UCSD-AML1 (cell line): ENCODE measurements around the gene DNAI4.
"Not testable (repeated sequence)": the region's sequence is repeated elsewhere in the genome, so short reads cannot be mapped to it uniquely, and the experiment has no call there.

Experiments used
- DNase-seq: peaks from one replicate; lab custom pipeline; 2025; ENCODE audit not compliant: unreplicated experiment; lab: John Stamatoyannopoulos, UW

DNAI4 gene

GRCh38 chr1:66929146-66929688 is 4.6 kb upstream of the DNAI4 start:
- no peak for DNase-seq

DNA sequence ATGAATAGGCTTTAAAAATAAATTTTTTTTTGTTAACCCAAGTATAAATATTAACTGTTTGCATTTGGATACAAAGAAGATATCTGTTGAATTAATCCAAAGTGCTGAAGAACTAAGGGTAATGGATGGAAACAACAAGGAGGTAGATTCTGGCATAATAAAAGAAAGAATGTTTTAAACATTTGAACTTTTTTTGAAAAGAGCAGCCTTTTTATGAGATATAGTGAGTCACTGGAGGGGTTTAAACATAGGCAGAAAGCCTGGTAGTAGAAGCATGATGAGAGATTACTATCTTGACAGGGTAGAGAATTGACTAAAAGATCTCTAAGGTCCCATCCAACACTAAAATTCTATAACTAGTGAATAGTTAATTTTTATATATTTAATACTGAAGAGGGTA is 2.9 kb upstream of the DNAI4 start:
- DNase-seq, result no peak

DNA sequence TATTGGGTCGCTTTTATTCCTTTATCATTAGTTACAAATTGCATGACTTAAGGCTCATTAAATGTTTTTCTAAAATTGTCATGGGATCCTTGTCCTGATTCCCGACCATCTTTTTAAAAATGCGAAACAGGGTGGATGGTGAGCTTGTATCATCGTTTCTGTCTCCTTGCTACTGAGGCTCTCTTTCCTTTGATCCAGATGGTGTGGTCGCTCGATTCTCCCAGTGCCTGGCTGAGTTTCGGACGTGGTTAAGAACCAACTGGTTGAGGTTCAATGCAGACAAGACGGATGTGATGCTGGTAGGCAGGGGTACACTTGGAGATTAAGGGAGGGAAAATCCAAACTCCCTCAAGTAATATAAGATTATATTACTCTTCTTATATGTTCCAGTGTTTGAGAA is 1.3 kb upstream of the DNAI4 start:
- no peak for DNase-seq

DNA sequence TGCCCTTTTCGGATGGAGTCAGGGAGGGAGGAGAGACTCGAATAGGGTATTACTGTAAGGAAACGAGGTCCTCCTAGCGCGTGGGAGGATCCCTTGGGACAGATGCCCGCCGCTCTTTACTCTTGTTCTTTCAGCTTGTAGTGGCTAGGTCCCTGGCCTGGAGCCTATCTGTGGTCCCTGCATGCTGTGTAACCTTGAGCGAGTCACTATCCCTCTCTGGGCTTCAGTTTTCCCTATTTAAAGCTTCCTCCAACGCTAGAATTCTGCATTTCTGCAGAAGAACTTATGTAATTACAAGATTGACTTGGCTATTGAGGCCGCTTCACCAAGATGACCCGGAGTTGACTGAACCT is 878 bp upstream of the DNAI4 start:
- no peak for DNase-seq

GRCh38 chr1:66920543-66920942 is 4.1 kb downstream of the DNAI4 start:
- DNase-seq, result no peak

GRCh38 chr1:66919828-66920227 is 4.8 kb downstream of the DNAI4 start:
- no peak for DNase-seq

DNA sequence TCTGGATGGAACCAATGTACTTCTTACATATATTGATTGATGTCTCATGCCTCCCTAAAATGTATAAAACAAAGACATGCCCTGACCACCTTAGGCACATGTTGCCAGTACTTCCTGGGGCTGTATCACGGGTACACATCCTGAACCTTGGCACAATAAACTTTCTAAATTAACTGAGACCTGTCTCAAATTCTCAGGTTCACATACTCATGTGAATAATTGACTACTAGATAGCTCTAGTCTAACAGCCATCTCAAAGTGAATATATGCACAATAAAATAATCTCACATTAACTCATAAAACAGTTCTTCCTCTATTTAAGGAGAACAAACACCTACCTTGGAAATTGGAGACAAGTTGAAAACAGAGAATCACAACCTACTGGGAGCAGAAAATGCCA is 5.6 kb downstream of the DNAI4 start:
- DNase-seq, result no peak

DNA sequence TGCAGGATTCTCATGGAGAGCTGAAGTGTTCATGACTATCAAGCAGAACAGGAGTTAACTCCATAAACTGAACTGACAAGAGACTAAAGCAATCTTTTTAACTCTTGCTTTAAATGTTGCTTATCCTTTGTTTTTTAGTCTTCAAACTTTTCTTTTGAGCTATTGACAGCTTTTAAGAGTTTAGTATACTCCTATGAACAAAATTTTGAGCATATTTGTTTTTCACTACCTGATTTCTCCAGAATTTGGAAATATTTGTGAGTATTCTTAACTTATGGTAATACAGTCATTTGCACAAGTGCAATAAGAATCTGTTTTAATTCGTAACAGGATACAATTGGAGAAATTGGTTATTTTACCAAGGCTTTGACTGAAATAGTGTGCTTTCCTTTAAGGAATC is 7.2 kb downstream of the DNAI4 start:
- no peak for DNase-seq

GRCh38 chr1:66916320-66916719 is 8.3 kb downstream of the DNAI4 start:
- DNase-seq, result no peak

GRCh38 chr1:66915203-66915602 is 9.5 kb downstream of the DNAI4 start:
- not testable (repeated sequence) for DNase-seq

DNA sequence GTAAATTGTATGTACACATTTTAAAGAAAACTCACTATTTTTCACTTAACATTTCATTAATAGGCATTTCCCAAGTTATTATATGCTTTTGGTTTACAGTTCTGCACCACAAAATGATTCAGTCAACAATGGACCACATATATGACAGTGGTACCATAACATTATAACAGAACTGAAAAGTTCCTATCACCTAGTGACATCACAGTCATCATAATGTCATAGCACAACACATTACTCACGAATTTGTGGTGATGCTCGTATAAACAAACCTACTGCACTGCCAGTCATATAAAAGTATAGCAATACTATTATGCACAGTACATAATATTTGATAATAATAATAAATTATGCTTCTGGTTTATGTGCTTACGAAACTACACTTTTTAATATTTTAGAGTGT is 30.9 kb downstream of the DNAI4 start:
- no peak for DNase-seq

GRCh38 chr1:66890621-66891020 is 34.0 kb downstream of the DNAI4 start:
- DNase-seq, result no peak

GRCh38 chr1:66889030-66889429 is 35.6 kb downstream of the DNAI4 start:
- DNase-seq, result no peak

- no peak for DNase-seq
These were observed 48.0 kb downstream of the DNAI4 start for GRCh38 chr1:66876664-66877063.

GRCh38 chr1:66873111-66873510 is 51.5 kb downstream of the DNAI4 start:
- no peak for DNase-seq

- DNase-seq, result not testable (repeated sequence)
These were observed 52.6 kb downstream of the DNAI4 start for GRCh38 chr1:66872024-66872423.

DNA sequence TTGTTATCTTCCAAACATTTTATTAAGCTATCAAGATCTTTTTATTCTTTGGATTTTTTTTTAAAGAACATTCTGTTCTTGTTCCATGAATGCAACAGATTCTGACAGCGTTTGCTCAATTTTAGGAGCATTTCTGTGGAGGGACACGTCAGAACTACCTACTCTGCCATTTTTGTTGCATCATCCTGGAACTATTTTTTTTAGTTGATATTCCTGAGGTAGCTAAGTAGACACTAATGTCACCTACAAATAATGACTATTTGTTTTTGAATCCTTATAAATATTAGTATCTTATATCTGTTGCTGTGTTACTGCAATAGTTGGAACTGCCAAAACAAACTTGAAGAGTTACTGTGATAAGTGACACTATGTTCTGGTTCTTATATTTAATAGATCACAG is 57.2 kb downstream of the DNAI4 start:
- no peak for DNase-seq

DNA sequence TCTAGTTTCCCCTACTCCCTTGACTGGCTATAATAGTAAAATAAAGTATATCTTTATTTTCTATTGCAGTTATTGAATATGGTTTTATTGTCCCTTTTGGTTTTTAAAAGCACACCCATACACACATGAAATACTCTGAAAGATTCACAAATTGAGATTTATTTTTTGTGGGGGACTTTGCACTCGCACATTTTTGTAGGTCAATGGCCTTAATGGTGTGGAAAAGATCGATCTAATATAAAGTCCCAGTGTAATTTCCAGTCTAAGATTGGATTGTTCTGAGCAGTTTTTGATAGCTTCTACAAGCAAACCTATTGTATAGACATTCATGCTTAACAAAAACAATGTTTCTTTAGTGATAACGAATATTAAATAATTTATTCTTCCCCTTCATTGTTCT is 64.1 kb downstream of the DNAI4 start:
- DNase-seq, result no peak

- DNase-seq, result no peak
These were observed 71.3 kb downstream of the DNAI4 start for GRCh38 chr1:66853379-66853778.

GRCh38 chr1:66852870-66853269 is 71.8 kb downstream of the DNAI4 start:
- DNase-seq, result no peak

DNA sequence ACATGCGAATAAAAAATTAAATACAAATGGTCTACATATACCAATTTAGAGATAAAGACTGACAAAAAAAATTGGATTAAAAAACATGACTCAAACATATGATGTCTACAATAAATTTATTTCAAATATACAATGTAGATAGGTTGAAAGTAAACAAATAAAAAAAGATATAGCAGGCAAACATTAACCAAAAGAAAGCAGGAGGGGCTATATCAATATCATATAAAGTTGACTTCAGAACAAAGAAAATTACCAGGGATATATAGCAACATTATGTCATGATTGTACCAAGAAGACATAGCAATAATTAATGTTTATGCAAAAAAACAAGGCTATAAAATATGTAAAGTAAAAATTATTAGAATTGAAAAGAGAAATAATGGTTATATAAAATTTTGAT is 73.7 kb downstream of the DNAI4 start:
- DNase-seq, result no peak

GRCh38 chr1:66848193-66848592 is 76.5 kb downstream of the DNAI4 start:
- DNase-seq, result no peak

- no peak for DNase-seq
These were observed 83.7 kb downstream of the DNAI4 start for GRCh38 chr1:66840929-66841328.

DNA sequence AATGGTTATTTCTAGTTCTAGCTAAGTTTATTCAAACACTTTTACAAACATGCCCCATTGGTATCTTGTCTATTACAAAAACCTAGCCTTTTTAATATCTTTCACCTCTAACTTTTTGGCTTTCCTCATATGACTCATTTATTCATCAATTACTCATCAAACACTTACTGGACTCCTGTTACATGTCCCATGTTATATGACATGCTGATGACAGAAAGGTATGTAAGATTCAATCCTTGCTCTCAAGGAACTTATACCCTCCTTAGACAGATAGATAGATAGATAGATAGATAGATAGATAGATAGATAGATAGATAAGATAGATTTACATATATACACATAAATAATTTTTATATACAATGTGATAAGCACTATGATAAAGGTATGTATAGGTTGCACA is 89.7 kb downstream of the DNAI4 start:
- no peak for DNase-seq
